SK-N-SH treated with all-trans-retinoic acid at 6 μM for 48 hours (cell line): ENCODE measurements around the gene FOXN4.

ENCODE experiments used
- ARNTL ChIP-seq: fragments of 450-650 bp; formaldehyde crosslinking; IDR thresholded peaks from 2 replicates; pipeline ENCODE4 v1.5.0; 2020; ENCODE audit warnings: low read depth, mild to moderate bottlenecking, moderate library complexity, borderline replicate concordance
- BACH2 ChIP-seq: fragments of 250-450 bp; sonication (Bioruptor Pico); IDR thresholded peaks from 2 replicates; pipeline ENCODE4 v1.9.0; 2021; ENCODE audit warnings: mild to moderate bottlenecking, borderline replicate concordance
- CSDC2 ChIP-seq: fragments of 250-450 bp; sonication (Bioruptor Pico); IDR thresholded peaks from 2 replicates; pipeline ENCODE4 v1.5.0; 2020; ENCODE audit warnings: mild to moderate bottlenecking, moderate library complexity
- PATZ1 ChIP-seq: fragments of 250-450 bp; sonication (Bioruptor Pico); IDR thresholded peaks from 2 replicates; pipeline ENCODE4 v1.8.0; 2020; ENCODE audit warnings: mild to moderate bottlenecking, moderate library complexity, borderline replicate concordance
- PPARA ChIP-seq: fragments of 250-450 bp; sonication (Bioruptor Pico); IDR thresholded peaks from 2 replicates; pipeline ENCODE4 v1.5.0; 2020; ENCODE audit warnings: mild to moderate bottlenecking, borderline replicate concordance
- RARB ChIP-seq: fragments of 250-450 bp; sonication (Bioruptor Pico); IDR thresholded peaks from 2 replicates; pipeline ENCODE4 v1.8.0; 2021; ENCODE audit warnings: mild to moderate bottlenecking, moderate library complexity
- TOX ChIP-seq: fragments of 250-450 bp; sonication (Bioruptor Pico); IDR thresholded peaks from 2 replicates; pipeline ENCODE4 v1.8.0; 2021; ENCODE audit warnings: mild to moderate bottlenecking, moderate library complexity, borderline replicate concordance
- ZFP3 ChIP-seq: fragments of 250-450 bp; sonication (Bioruptor Pico); IDR thresholded peaks from 2 replicates; pipeline ENCODE4 v1.5.0; 2020; ENCODE audit warnings: mild to moderate bottlenecking, moderate library complexity

- TF ChIP-seq PATZ1 (CRISPR knock-in tag) (no peak), CSDC2 (no peak), PPARA (CRISPR knock-in tag) (no peak), BACH2 (CRISPR knock-in tag) (no peak), TOX (CRISPR knock-in tag) (no peak), ARNTL (no peak), ZFP3 (no peak), RARB (CRISPR knock-in tag) (no peak)
Observed at GRCh38 chr12:109288571-109288970, 20.5 kb downstream of the FOXN4 start.
